Hepatic stellate cell (primary cell): ENCODE measurements around the gene CYP2W1.

ENCODE experiments used
- DNase-seq: peaks from one replicate; pipeline ENCODE4 v3.0.0; 2011; ENCODE audit warnings: low spot score

CYP2W1 gene

DNA sequence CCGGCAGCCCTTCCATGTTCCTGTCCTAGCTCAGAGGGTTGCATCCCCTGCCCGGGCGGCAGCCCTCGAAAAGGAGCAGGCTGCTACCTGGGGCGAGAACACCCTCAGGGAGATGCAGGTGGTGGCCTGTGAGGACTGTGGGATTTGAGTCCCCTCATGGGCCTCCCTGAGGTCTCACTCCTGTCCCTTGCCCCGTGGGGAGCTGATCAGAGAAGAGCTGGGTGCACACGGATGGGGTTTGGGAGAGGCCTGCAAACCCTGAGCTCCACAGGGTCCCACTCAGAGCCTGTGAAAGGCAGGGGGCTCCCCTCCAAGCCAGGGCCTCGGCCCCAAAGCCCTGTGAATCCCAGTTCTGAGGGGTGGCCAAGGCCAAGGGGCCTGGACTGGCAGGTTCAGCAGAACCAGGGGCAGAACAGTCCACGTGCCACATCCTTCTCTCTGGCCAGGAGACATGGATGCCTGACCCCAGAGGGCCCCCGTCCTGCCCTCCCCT lies 424 bp upstream of the CYP2W1 start:
- no peak for DNase-seq

GRCh38 chr7:983616-984071 lies 663 bp downstream of the CYP2W1 start:
- no peak for DNase-seq

- DNase-seq: no peak
These were observed 1.6 kb downstream of the CYP2W1 start for GRCh38 chr7:984361-985126.

GRCh38 chr7:985127-985416 lies 2.1 kb downstream of the CYP2W1 start:
- DNase-seq: no peak

DNA sequence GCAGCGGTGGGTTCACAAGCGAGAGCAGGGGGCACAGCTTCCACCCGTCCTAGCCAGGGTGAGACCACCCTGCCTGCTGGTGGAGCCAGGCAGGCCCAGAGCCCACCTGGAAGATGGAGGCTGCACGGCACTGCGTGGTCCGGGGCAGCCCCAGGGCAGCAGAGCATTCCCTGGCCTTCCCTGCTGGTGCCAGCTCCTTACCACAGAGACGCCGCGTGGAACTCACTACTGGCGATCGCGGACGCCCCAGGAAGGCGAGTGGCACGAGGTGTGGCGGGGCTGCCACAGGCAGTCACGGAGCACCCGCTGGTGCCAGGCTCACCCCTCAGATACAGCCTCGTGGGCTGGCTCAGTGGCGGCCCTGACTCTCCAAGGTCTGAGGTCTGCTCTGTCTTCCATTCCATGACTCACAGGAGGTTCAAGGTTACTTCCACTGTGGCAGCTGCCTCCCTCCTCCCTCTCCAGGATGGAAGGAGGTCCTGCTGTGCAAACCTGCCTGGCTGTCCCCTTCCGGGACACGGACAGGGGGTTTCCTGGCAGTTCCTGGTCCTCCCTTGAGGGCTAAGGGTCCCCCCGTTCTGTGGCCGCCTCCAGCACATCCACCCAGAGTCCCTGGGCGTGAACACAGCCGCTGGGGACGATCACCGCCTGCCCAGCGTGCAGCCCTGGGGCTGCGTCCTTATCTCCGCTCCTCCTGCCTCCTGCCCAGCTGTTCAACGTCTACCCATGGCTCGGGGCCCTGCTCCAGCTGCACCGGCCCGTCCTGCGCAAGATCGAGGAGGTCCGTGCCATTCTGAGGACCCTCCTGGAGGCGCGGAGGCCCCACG lies 3.1 kb downstream of the CYP2W1 start:
- peak; percentile 77 for DNase-seq

DNA sequence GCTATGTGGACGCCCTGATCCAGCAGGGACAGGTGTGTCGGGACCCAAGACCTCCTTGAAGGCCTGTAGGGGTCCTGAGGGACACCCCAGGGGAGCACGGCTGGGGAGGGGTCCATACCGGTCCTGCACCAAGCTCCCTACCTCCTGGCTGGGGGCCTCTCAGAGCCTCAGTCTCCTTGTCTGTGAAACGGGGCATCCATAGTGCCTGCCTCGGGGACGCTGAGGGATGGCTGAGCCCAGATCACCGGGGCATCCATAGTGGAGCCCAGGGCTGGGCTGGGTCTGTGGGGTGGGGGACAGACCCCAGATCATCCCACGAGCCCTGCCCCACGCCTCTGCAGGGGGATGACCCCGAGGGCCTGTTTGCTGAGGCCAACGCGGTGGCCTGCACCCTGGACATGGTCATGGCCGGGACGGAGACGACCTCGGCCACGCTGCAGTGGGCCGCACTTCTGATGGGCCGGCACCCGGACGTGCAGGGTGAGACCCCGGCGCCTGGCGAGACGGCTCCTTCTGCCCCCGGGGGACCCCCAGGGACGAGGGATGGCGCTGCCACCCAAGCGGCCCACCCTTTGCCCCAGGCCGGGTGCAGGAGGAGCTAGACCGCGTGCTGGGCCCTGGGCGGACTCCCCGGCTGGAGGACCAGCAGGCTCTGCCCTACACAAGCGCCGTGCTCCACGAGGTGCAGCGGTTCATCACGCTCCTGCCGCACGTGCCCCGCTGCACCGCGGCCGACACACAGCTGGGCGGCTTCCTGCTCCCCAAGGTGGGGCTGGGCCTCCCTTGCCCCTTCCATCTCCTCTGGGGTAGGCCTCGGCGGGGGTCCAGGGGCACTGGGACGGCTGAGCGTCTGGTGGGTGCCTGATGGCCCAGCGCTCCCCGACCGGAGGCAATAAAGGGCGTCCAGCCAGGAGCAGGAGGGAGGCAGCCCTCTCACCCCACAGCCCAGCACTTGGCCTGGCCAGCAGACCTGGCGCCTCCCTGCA lies 4.1 kb downstream of the CYP2W1 start:
- DNase-seq: no peak

DNA sequence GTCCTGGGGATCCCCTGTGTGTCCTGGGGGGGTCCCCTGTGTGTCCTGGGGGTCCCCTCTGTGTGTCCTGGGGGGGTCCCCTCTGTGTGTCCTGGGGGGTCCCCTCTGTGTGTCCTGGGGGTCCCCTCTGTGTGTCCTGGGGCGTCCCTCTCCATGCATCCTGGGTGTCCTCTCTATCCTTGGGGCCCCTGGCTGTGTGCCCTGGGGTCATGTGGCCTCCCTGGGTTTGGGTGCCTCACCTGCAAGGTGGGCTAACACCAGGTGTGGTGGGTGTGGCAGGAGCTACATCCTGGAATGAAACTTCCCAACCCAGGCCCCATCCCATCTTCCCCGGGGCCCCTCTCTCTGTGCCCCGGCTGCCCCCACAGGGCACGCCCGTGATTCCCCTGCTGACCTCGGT lies 4.9 kb downstream of the CYP2W1 start:
- no peak for DNase-seq

DNA sequence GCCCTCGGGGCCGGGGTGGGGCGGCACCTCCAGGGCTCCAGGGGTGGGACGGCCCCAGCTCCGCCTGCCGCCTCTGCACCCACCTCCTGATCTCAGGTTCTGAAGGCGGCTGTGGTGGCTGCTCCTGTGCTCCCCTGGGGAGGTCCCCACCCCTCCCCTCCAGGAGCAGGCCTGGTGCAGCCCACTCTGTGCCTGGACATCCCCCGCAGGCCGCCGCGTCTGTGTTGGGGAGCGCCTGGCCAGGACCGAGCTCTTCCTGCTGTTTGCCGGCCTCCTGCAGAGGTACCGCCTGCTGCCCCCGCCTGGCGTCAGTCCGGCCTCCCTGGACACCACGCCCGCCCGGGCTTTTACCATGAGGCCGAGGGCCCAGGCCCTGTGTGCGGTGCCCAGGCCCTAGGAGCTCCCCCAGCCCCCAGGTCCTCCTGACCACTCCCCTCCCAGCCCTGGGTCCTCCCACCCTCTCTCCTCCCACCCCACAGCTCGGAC lies 5.5 kb downstream of the CYP2W1 start:
- no peak for DNase-seq

DNA sequence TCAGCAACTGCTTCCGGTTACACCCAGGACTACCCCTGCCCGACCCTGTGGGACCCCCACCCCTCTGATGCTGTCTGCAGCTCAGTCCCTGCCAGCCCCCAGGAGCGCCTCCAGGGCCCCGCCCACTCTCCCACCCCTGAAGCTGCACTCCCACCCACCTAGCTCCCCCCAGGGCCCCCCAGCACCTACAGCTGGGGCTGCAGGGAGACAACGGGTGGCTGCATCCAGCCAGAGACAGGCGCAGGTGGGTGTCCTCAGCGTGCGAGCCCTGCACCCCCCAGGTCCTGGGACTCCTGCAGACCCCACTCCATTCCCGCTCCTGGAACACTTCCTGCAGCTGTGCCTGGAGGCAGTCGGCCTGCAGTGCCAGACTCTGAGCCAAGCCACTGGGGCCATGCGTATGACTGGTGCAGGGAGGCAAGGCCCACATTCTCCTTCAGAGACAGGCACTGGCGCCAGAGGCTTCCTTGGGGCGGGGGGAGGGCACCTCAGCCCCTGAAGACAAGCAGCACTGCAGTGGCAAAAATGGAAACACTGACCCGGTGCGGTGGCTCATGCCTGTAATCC lies 6.1 kb downstream of the CYP2W1 start:
- no peak for DNase-seq

DNA sequence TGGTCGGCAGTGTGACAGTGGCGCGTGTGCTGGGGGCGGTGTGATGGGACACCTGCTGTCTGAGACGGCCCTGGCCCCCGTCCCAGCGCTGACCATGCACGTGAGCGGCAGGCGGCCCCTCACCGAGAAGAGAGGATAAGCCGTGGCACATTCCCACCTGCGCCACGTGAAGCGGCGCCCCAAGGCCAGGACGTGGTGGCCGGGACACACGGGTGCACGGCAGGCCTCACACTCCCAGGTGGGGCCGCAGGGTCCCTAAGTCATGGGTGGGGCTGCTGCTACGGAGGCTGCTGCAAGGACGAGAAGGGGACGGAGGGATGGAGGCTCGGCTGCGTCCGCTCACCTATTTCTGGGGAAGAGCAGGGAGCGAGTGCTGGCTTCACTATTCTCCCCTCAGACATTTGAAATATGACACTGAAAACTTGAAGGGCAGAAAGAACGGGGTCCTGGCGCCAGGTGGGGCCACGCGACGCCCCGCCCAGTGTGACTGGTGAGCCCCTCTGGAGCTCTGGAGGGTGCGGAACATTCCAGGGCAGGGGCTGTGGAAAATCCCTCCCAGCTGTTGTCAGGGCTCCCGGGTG lies 7.5 kb downstream of the CYP2W1 start:
- no peak for DNase-seq

- DNase-seq: no peak
These were observed 8.2 kb downstream of the CYP2W1 start for GRCh38 chr7:990933-991728.

DNA sequence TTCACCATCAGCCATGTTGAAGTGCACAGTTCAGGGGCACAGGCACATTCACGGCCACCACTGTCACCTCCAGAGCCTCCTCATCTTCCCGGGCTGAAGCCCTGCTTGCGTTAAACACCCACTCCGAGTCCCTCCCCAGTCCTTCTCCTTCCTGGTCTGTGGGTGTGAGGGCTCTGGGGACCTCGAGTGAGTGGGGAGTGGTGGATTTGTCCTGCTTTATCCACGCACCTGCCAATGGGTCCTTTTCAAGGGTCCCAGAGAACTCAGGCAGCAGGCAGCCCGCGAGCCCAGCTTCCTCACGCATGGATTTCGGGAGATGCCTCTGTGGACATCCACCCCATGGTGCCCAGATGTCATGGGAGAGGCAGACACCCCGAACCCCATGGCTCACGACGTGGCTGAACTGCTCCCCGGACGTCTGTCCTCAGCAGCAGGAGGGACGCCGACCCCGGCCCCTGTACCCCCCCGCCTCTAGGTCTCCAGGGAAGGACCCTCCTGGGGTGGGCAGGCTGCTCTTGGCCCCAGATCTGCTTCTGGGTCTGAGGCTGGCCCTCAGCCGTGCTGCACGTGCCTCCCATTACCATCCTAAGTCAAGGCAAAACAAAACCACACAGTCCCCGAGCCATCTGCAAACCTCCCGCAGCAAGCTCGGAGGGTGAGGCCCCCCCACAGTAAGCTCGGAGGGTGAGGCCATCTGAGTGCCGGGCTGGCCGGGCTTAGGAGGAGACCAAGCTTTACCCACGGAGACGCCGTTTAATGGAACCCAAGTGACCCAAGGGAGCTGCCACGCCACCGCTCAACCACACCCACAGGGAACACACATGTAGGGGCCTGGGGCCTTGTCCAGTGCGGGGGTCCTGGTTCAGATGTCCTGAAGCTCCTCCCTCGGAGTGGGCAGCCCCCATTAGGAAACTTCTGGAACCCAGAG lies 9.0 kb downstream of the CYP2W1 start:
- DNase-seq: no peak

DNA sequence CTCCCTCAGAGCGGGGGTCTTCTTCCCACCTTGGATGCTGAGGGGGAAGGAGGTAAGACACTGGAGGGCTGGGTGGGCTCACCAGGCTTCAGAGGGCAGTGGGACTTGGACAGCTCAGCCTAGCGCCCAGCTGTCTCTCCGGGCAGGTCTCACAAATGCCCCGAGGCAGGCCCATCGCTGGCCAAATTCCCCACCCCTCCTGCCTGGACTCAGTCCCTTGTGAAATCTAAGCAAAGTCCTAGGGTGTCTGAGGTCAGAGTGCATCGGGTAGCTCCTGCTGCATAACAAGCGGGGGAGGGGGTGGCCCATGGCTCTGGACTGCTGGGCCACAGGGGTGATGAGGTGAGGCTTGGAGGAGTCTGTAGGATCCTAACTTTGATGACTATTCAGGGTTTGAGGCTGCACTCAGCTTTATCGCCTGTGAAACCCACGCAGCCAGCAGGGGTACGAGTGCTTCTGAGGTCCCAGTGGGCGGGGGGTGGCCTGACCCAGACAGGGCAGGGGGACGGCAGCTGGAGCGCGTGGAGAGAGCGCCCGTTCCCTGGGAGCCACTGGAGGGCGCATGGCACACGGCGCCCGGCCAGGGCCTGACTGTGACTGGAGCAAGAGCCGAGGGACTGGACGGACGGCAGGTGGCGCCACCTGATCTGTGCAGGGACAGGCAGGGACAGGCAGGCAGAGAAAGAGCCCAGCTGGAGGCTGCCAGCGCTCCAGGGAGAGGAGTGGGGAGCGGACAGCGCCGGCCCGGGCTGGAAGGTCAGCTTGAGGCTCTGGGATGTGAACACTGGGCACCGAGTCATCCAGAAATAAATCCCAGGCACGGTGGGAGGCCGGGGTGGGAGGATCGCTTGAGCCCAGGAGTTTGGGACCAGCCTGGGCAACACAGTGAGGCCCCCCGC lies 10.0 kb downstream of the CYP2W1 start:
- DNase-seq: peak; percentile 90

GRCh38 chr7:994592-995308 lies 11.8 kb downstream of the CYP2W1 start:
- DNase-seq: no peak

DNA sequence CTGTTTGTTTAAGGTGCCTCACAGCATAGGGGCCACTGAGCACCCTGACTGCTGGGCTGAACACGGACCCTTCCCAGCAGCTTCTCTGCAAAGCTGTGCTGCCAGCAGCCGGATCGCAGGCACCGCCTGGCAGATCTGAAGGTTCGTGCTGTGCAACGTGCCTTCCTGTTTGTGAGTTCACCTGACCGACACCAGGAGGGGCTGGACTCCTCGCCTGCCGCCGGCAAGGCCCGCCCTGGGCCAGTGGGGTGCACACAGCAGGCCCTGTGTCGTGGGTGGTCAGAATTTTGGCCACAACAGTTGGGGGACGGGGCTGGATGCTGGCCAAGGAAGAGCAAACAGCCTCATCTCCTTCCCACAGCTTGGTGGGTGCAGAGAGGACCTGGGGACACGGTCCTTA lies 12.6 kb downstream of the CYP2W1 start:
- no peak for DNase-seq

- DNase-seq: no peak
These were observed 13.3 kb downstream of the CYP2W1 start for GRCh38 chr7:996079-996872.
